ENCODE results near the gene HPS5.
"Not testable (repeated sequence)": the region's sequence is repeated elsewhere in the genome, so short reads cannot be mapped to it uniquely, and the experiment has no call there.

The HPS5 gene, protein sequence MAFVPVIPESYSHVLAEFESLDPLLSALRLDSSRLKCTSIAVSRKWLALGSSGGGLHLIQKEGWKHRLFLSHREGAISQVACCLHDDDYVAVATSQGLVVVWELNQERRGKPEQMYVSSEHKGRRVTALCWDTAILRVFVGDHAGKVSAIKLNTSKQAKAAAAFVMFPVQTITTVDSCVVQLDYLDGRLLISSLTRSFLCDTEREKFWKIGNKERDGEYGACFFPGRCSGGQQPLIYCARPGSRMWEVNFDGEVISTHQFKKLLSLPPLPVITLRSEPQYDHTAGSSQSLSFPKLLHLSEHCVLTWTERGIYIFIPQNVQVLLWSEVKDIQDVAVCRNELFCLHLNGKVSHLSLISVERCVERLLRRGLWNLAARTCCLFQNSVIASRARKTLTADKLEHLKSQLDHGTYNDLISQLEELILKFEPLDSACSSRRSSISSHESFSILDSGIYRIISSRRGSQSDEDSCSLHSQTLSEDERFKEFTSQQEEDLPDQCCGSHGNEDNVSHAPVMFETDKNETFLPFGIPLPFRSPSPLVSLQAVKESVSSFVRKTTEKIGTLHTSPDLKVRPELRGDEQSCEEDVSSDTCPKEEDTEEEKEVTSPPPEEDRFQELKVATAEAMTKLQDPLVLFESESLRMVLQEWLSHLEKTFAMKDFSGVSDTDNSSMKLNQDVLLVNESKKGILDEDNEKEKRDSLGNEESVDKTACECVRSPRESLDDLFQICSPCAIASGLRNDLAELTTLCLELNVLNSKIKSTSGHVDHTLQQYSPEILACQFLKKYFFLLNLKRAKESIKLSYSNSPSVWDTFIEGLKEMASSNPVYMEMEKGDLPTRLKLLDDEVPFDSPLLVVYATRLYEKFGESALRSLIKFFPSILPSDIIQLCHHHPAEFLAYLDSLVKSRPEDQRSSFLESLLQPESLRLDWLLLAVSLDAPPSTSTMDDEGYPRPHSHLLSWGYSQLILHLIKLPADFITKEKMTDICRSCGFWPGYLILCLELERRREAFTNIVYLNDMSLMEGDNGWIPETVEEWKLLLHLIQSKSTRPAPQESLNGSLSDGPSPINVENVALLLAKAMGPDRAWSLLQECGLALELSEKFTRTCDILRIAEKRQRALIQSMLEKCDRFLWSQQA

GRCh38 chr11:18321969-18322711, at the start of gene HPS5, which contains the start of gene GTF2H1:
HPS5 (minus strand) TSS chr11:18322140; CDS start chr11:18317858, 4,282 bp downstream.
GTF2H1 (plus strand) TSS chr11:18322567; CDS start chr11:18333075, 10,508 bp downstream.
- DNase-seq, result peak; percentile 95

DNA sequence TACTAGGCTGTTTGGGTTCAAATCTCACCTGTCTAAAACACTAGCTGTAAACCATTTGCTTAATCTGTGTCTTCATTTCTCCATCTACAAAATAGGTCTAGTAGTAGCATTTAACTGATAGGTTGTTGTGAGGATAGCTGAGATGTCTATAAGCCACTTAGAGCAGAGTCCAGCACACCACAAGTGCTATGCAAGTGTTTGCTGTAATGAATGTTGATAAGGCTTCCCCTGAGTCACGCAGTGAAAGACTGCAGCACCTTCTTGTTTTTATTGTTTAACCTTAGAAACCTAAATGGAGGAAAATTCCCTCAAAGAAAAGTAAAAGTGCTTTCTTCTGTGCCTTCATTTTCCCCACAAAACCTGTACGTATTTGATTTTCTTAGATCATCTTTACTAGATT, 49.3 kb upstream of the HPS5 start:
- DNase-seq, result no peak

GRCh38 chr11:18369398-18369797, 47.5 kb upstream of the HPS5 start:
- DNase-seq, result no peak

GRCh38 chr11:18368221-18368620, 46.3 kb upstream of the HPS5 start:
- peak; percentile 5 for DNase-seq

DNA sequence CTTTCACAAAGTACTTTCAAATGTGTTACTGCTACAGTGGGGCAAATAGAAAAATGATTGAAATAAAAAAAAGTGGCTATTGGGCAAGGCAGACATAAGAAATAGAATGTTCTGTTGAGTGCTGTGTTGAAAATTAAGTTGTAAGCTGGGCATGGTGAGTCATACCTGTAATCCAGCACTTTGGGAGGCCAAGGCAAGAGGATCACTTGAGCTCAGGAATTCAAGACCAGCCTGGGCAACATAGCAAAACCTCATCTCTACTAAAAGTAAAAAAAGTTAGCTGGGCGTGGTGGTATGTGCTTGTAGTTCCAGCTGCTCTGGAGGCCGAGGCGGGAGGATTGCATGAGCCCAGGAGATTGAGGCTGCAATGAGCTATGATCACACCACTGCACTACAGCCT, 45.5 kb upstream of the HPS5 start:
- no peak for DNase-seq

DNA sequence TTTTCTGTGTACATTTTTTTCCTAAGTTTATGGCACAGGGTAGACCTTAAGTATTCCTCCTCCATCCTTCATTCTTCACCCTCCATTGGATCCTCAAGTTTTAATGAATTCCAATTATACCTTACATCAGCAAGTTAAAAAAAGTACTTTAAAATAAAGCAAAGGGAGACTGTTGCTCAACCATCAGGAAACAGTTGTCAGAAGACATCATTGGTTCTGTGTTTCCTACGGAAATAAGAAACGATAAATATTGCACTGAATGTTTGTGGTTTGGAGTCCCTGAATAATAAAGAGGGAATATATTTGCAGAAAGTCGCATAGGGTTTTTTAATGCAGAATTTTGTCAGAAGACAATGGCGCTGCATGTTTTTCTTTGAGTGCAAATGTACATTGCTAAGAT, 44.3 kb upstream of the HPS5 start:
- no peak for DNase-seq

- DNase-seq, result no peak
Measured at GRCh38 chr11:18365741-18366140, 43.8 kb upstream of the HPS5 start.

- no peak for DNase-seq
Measured at GRCh38 chr11:18364495-18365073, 42.6 kb upstream of the HPS5 start.

GRCh38 chr11:18361154-18361553, 39.2 kb upstream of the HPS5 start:
- DNase-seq, result no peak

GRCh38 chr11:18358646-18359045, 36.7 kb upstream of the HPS5 start:
- DNase-seq, result no peak

DNA sequence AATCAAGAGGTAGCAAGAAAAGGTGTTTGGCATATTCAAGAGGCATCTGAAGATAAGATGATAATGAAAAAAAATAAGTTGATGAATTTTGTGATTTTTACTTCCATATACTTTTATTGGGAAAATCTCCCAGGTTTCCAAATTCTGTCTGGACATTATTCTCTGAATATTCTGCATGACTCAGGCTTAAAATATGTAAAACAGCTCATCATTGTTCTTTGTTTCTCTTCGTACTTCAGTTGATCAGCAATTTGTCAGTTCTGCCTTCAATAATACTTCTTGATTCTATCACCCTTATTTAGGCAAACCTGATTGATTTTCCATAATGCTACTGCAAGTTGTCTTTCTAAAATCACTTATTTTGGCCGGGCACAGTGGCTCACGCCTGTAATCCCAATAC, 30.6 kb upstream of the HPS5 start:
- peak; percentile 48 for DNase-seq

DNA sequence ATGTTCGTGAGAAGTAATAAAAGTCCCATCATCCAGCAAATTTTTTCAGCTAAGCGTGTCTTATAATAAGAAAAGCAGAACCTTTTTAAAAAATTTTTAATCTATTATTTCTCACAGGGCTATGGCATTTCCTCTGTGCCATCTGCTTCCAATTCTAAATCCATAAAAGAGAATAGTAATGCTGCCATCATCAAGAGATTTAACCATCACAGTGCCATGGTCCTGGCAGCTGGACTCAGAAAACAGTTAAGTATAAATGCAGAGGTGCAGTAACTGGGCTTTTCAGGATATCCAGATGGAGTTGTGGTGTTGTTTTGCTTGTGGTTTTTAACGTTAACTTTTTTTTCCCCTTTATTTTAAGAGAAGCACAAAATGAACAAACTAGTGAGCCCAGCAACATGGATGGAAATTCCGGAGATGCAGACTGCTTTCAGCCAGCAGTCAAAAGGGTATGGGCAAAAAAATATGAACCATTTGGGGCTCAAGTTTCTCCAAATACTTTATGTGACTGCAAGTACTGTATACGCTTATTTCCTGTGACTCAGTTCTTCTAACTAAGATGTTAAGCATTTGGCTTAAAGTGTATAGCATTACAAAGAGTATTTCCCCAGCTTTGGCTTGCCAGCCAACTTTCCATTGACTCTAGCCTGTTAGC, 25.7 kb upstream of the HPS5 start:
- DNase-seq, result no peak

DNA sequence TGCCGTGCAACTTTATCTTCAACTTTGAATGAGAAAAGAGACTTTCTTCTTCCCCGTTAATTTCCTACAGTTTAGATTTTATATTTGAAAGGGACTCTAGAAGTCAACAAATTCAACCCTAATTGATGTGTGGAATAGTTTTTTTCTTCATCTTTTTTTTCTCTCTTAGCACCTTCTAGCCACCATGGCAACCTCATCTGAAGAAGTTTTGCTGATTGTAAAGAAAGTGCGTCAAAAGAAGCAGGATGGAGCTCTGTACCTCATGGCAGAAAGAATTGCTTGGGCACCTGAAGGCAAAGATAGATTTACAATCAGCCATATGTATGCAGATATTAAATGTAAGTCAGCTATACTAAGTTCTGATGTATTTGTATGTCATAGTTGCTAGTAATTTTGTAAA, 11.0 kb upstream of the HPS5 start:
- DNase-seq, result no peak

GRCh38 chr11:18332302-18332701, 10.4 kb upstream of the HPS5 start:
- DNase-seq, result peak; percentile 9

DNA sequence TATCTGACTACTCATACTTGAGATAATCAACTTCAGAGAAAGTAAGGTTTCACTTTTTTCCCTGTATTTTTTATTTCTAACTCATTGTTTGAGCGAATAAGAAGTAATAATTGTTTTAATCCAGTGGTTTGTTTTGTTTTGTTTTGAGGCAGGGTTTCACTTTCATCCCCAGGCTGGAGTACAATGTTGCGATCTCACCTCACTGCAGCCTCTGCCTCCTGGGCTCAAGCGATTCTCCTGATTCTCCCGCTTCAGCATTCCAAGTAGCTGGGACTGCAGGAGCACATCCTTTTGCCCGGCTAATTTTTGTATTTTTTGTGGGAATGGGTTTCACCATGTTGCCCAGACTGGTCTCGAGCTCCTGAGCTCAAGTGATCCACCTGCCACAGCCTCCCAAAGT, 9.0 kb upstream of the HPS5 start:
- DNase-seq, result no peak

- no peak for DNase-seq
Measured at GRCh38 chr11:18329196-18329870, 7.4 kb upstream of the HPS5 start.

GRCh38 chr11:18324381-18324780, 2.4 kb upstream of the HPS5 start:
- DNase-seq, result no peak

DNA sequence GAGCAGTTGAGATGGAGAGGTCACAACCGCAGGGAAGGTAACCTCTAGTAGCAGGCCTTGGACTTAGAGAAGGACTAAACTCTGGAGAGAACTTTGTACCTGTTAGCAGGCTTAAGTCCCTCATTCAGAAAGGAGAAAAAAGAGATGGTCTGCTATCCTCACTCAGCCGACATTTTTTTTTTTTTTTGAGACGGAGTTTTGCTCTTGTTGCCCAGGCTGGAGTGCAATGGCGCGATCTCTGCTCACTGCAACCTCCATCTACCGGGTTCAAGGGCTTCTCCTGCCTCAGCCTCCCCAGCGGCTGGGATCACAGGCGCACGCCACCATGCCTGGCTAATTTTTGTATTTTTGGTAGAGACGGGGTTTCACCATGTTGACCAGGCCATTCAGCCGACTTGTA, 1.9 kb upstream of the HPS5 start:
- DNase-seq, result not testable (repeated sequence)

- no peak for DNase-seq
Measured at GRCh38 chr11:18322818-18323570, 1.1 kb upstream of the HPS5 start.

DNA sequence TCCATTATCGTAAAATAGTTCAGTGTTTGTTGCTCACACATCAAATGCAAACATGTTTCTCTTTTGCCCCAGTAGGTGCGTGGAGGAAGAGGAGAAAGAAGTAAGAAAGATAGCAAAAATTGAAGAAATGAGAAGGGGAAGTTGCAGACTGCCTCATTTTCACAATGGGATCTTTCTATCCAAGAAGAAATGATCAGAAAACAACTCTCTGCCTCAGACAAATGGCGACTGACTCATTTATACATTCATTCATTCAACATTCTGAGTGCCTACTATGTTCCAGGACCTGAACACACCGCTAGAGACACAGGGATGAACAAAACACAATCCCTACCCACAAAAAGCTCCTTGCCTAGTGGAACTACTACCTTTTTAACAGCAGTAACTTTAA, 367 bp downstream of the HPS5 start:
- no peak for DNase-seq

Data from kidney glomerular epithelial cell (primary cell).